GM18508 (cell line): Measurements from ENCODE around the gene WNT8B.

ENCODE experiments used
- ATAC-seq: cut with Tn5 transposase; IDR thresholded peaks from one replicate; pipeline ENCODE4 v1.9.1; 2021; ENCODE audit warnings: moderate number of reproducible peaks; ENCODE audit not compliant: insufficient read depth, unreplicated experiment

Gene WNT8B, protein sequence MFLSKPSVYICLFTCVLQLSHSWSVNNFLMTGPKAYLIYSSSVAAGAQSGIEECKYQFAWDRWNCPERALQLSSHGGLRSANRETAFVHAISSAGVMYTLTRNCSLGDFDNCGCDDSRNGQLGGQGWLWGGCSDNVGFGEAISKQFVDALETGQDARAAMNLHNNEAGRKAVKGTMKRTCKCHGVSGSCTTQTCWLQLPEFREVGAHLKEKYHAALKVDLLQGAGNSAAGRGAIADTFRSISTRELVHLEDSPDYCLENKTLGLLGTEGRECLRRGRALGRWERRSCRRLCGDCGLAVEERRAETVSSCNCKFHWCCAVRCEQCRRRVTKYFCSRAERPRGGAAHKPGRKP

DNA sequence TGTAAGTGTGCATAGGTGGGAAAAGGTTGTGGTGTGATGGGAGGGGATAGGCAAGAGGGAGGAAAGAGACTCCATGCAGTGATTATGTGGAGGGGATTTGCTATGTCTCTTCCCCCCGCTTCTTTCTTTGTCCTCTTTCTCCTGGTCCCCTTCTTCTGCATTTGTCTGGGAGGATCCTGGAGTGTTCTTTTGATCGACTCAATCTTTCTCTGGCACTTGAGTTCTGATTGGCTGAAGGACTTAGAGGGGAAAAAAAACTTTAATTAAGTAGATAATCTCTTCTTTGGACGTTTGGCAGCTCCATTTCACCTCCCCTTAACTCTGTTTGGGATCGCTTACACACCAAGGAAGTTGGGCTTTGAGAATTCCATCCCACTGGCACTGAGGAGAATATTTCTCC lies at the start of gene WNT8B:
Gene WNT8B (plus strand): TSS at position 301 of the 400 bp plus-strand sequence. CDS start 160 bp downstream, outside the sequence.
- ATAC-seq: no peak

DNA sequence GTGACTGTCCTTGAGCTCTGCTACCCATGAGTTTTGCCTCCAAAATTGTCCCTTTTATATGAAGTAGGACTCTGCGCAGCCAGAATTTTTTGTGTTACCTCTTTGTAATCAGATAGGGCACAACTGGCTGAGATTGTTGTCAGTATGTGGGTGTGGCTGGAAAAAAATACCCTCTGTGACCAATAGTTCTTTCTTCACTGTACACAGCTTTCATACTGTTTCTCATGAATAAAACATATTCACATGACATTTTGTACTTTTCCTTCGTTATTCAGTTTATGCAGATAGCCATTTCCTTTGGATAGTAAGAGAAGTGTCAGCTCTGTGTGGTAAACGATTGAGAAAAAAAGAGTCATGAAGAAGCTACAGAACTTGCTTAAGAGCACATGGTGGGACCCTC lies 49.6 kb upstream of the WNT8B start:
- ATAC-seq: no peak

DNA sequence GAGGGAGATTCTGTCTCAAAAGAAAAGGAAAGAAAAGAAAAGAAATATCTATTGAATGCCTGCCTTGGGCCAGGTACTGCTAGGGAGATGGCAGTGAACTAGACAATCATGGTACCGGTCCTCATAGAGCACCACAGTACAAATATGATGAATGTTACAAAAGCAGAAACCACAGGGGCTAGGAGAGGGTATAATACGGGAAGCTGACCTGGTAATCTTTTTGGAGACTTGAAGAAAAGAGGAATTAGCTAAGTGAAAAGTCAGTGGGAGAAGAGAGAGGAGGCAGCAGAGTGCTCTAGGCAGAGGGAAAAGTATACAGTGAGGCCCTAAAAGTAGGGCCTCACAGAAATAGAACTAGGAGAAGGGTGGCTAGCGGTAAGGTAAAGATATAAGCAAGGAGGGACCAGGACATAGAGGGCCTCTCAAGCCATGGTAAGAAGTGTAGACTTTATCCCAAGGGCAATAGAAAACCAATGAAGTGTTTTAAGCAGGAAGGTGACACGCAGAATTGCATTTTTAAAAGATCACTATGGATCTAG lies 42.8 kb upstream of the WNT8B start:
- no peak for ATAC-seq

DNA sequence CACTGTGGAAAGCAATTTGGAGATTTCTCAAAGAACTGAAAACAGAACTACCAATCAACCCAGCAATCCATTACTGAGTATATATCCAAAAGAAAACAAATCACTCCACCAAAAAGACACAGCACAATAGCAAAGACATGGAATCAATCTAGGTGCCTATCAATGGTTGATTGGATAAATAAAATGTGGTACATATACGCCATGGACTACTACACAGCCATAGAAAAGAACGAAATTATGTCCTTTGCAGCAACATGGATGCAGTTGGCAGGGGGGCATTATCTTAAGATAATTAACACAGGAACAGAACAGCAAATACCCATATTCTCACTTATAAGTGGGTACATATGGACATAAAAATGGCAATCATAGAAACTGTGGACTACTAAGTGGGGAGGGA lies 35.4 kb upstream of the WNT8B start:
- ATAC-seq: no peak

DNA sequence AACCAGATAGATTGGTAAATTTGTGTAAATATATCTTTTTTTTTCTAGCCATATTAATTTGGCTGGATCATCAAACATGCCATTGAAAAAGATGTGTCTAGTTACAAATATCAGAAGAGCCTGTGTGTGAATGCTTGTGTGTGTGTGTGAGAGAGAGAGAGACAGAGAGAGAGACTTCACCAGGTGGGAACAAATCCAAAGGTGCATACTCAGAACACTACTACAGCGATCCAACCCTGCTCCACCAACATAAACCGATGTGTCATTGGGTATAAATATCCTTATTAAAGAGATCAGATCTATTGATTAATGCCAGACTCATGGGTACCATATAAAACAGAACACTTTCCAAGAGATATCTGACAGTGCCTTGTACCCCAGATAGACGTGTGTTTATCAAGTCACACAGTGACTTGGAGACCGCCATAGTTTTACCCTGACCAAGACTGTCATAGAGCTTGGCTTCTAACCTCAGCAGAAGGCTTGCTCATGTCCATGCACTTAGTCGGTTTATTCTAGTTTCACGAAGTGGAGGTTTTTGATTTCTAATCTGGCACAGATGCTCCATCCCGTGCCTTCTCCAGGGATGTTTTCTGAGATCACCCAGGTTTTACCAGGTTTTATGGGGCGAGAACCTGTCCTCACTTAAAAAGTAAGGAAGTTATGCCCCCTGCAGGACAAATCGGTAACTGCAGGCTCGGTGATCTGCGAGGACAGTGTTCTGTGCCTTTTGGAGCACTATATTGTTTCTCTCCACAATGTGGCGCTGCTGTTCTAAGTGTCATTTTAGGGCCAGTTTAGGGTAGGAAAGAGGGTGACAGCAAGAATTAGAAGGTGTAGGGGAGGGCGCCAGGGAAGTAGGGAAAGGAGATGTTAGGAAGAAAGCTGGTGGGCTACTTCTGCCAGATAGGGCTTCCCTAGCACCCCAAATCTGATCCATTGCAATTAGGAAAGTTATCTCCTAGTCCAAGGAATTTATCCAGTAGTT lies 29.3 kb upstream of the WNT8B start:
- ATAC-seq: peak; percentile 79

DNA sequence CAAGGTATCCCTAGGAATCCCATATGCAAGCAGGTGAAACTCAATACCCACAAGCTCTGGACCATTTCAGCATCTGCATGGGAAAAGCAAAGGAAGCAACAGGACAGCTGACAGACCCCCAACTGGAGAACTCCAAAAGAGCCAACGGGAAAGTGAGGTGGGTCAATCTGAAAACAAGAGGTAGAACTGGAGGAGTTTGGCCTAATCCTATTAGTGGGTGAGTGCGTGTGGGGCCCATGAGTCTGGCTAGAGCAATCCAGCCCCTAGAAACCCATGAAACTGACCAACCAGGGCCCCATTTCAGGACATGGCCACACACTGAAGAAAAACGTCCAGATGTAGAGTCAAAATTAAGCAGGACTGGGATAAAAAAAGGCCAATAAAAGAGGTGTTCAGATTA lies 26.6 kb upstream of the WNT8B start:
- no peak for ATAC-seq

DNA sequence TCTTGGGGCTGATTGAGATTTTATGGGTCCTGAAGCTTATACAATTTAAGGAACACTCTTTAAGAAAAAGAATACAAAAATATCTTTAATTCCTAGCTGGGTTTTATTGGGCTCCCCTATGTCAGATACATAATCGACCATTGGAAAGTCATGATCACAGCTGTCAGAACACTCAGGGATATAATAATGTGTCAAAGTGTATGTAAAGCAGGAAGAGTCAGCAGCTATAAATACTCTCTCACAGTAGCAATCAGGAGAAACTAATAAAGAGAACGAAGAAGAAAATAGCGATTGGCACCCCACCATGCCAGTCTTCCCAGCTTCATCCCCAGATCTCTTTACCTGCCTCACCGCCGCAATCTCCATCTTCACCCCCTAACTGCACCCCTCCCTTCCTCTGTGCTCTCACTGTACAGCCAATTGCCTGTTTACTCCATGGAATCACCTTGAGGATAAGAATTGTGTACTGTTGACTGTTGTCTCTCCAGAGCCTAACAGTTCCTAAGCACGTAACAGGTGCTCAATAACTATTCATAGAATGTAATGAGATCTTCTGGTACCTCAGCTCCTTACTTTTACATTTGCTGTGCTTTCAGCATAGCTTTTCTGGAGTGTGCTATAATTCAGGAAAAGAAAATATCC lies 24.0 kb upstream of the WNT8B start:
- no peak for ATAC-seq

DNA sequence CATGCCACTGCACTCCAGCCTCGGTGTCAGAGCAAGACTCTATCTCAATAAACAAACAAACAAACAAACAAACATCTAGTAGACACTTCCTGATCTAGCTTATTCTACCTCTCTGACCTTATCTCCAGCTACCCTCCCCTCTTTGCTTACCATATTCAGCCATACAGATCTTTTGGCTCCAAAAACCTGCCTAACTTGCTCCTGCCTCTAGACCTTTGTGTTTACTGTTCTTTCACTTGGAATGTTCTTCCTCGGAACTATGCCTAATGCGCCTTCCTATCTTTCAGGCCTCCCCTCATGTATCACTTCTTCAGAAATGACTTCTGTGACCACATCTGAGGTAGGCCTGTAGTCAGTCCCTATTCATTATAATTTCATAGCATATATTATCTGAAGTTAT lies 20.3 kb upstream of the WNT8B start:
- no peak for ATAC-seq

DNA sequence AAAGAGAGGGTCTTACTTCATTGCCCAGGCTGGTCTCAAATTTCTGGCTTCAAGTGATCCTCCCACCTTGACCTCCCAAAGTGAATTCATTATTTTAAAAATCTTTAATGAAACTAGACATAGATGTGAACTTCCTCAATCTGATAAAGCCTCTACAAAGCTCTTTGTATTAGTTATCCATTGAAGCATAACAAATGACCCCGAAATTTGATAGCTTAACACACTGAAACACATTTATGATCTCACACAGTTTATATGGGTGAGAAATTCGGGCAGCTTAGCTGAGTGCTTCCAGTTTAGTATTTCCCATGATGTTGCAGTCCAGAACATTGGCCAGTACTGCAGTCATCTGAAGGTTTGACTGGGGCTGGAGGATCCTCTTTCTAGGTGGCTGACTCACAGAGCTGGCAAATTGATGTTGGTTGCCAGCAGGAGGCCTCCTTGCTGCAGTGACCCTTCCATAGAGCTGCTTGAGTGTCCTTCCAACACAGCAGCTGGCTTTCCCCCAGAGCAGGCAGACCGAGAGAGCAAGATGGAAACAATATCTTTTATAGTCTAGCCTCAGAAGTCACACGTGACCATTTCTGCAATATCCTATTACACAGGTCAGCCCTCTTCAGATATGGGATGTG lies 16.6 kb upstream of the WNT8B start:
- no peak for ATAC-seq

DNA sequence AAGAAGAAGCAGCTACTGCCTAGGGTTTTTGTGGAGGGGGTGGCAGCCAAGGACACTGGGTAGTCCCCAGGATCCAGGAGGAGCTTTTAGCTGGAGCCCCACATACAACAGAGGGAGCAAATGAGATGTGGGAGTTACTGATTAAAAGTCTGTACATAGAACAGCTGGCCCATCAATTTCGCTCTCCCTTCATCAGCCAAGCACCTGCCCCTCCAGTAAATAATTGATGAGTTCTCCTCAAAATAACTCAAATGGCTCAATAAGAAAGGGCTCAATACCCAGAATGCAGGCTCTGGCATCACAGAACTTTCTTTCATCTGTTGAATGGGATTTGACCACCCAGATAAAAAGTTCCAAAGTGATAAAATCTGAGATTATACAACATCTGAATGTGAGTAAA lies 15.1 kb upstream of the WNT8B start:
- no peak for ATAC-seq

DNA sequence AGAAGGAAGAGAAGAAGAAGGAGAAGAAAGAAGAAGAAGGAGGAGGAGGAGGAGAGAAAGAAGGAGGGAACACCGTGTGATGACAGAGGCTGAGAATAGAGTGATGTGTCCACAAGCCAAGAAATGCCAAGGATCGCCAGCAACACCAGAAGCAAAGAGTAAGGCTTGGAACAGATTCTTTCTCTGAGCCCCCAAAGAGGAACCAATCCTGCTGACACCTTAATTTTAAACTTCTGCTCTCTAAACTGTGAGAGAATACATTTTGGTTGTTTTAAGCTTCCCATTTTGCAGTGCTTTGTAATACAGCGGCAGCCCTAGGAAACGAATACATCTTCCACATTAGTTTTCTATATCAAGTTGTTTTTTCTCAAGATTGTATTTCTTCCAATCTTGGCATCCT lies 13.9 kb upstream of the WNT8B start:
- ATAC-seq: no peak

DNA sequence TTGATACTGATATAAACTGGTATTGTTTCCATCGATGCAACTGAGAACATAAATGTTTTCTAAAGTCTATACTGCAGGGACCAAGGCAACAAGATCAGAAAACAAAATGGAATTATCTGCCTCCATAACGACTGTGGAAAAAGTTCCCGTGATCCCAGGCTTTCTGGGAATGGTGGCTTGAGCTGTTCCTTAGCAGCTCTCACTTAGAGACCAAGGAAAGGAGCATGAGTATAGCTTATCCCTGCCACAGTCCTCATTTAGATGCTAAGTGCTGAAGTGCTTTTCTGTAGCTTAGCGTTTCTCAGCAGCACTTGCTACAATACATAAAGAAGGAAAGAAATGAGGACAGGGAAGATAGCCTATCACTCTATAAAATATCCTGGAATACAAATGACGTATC lies 5.5 kb downstream of the WNT8B start:
- no peak for ATAC-seq

DNA sequence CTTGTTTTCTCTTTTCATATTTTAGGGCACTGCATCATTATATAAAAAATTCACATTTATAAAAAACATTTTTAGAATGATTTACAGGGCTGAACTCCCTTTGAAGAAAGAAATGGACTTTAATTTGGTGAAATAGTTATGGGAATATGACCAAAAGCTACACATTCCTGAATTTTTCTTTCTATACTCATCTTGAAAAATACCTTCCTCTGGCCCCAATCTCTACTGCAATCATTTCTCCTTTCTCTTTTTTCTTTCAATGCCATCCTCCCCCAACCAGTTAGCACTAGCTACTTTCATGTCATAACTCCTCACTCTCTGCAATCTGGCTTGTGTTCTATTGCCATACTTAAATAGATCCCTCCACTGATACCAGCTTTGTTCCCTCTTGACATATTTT lies 6.2 kb downstream of the WNT8B start:
- ATAC-seq: no peak

DNA sequence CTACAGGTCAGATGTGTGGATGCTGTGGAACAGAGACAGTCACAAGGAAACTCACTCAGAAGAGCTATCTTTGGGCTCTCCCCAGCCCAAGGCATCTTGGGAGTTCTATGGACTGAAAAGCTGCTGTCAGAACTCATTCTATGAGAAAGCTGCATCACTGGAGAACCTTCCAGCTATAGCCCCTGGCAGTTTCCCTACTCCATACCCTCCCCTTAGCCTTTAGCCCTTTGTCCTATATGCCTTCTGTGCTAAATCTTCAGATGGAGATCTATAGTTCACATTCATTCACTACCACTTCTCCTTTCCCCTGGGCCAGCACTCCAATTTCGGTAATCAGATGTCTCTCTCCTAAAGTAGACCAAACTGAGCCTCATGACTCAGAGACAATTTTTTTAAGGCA lies 6.9 kb downstream of the WNT8B start:
- ATAC-seq: no peak

DNA sequence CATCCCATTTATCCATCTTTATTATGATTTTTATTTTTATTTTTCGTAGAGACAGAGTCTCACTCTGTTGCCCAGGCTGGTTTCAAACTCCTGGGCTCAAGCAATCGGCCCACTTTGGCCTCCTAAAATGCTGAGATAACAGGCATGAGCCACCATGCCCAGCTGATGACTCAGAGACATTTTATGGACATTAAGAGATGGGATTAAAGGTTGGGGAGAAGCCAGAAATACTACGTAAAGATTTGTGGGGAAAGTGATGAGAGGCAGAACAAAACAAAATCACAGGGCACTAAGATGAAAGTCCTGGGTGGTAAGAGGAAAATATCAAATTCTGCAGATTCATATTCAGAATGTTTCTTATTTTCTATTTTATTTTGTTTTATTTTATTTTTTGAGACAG lies 7.6 kb downstream of the WNT8B start:
- no peak for ATAC-seq

DNA sequence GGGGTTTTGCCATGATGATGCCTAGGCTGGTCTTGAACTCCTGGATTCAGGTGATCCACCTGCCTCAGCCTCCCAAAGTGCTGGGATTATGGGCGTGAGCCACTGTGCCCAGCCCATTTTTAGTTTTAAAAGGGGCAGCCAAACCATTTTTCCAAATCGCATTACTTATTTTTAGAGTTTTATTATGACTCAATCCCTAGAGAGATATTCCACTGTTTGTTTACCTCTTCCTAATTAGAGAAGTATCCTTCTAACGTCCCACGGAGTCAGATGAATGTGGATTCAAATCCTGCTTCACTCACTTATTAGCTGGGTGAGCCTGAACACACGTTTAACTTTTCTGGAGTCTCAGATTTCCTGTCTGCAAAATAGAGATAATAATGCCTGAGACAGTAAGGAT lies 15.2 kb downstream of the WNT8B start:
- no peak for ATAC-seq

DNA sequence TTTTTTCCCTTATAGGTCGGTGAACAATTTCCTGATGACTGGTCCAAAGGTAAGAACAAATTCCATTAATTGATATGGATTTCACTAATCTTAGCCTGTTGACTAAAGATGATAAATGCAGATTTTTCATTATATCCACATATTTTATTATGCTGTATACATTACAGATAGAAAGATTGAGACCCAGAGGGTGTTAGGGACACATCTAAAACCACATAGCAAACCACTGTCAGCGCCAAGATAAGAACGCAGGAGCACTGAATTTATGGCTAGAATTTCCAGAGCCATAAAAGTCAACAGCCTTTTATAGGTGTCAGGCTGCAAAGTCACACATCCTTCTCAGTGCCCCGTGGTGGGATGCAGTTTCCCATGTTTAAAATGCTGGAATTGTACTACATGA lies 16.2 kb downstream of the WNT8B start:
- ATAC-seq: no peak

DNA sequence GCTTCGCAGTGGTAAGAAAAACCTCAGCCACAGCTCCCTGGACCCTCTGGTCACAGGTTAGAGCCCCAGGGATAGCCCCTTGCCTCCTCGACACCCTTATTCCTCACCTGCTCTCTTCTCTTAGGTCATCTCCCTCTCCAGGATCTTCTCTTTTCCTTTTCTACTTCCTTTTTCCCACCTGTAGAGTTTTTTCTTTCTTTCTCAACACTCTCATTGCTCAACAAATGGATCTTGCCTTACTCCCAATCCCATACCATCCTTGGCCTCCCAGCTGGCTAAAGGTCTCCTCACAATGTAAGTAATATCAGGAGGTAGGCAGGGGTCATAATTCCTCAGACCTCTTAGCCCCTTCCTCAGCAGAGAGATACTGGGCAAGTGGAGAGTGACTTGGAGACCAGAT lies 17.2 kb downstream of the WNT8B start:
- ATAC-seq: no peak

DNA sequence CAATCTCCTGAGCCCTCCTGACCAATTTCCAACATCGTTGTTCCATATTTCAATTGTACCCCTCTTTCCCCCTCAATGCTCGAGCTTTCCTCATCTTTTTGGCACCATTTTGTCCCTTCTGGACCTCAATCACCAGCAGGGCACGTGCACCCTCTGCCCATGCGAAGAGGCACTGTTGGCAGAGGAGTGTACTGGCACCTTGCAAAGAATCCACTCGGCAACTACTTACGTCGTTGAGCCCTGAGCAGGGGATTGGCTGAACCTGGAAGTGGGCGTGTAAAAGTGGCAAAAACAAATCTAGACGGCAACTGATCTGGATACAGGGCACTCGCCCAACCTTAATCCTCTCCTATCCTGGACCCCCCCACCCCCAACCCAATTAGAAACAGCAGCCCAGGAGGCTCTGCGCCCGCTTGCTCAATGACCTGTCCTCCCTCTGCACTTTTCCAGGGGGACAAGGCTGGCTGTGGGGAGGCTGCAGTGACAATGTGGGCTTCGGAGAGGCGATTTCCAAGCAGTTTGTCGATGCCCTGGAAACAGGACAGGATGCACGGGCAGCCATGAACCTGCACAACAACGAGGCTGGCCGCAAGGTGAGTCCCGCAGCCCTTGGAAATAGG lies 18.8 kb downstream of the WNT8B start:
- peak; percentile 94 for ATAC-seq
